Left hindlimb (tissue), 1 donor: ENCODE results near the gene DENND1B.
"Not testable (repeated sequence)": the region's sequence is repeated elsewhere in the genome, so short reads cannot be mapped to it uniquely, and the experiment has no call there.

Source experiments
- DNase-seq: peaks from one replicate; pipeline ENCODE4 v3.0.0-alpha.2; 2018

Gene DENND1B

DNA sequence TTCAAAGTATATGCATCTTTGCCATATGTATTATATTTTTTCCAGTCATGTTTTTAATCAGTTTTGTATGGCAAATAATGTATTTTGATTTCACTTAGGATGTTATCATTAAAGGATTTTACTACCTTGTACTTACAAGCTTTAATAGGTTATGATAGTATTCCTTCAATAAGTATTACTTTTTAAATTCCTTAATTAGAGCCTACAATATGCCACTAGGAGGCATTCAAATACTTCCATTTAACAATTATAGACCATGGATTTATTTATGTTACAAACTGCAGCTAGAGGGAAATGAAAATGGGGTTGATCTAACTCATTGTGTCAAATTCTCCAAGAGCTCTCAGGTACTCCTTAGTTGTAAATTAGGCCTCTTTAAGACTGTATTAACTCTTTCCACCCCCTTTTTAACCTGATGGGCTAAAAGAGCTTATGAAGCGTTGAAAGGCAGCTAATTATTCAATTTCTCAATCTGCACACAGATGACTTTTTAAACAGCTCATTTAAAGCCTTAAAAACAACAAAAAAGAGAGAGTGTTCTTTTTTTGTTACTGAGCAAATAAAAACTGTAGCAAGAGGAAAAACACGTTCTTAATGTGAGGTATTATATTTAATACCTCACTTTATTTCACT lies 156.2 kb downstream of the DENND1B start:
- no peak for DNase-seq

DNA sequence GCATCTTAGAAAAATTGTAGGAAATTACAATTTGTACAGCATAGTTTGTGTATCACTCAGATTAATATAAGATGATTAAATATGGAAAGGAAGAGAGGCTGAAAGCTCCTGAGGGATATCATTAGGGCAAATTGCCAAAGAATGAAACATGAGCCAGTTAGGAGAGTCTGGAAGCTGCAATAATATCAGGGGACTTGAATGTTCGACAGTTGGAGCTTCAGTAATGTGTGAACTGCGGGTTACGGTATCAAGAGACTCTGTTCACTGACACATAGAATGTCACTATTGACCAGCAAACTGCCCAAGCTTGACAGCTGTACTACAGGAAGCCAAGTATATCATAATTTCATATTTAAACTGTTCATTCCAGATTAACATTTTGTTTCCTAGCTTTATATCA lies 157.2 kb downstream of the DENND1B start:
- no peak for DNase-seq

DNA sequence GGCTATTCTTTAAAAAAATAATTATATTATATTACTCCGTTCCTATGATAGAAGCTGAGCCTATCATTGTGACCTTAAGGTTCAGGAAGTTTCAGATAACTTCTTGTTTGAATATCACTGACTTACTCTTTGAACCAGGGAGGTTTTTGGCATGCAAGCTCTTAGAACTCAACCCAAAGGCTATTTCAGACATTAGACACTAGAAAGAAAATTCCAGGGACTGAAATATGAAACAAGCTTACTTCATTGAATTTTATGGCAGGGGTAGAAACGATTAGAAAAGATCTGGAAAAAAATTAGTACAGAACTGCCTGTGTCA lies 159.6 kb downstream of the DENND1B start:
- no peak for DNase-seq

DNA sequence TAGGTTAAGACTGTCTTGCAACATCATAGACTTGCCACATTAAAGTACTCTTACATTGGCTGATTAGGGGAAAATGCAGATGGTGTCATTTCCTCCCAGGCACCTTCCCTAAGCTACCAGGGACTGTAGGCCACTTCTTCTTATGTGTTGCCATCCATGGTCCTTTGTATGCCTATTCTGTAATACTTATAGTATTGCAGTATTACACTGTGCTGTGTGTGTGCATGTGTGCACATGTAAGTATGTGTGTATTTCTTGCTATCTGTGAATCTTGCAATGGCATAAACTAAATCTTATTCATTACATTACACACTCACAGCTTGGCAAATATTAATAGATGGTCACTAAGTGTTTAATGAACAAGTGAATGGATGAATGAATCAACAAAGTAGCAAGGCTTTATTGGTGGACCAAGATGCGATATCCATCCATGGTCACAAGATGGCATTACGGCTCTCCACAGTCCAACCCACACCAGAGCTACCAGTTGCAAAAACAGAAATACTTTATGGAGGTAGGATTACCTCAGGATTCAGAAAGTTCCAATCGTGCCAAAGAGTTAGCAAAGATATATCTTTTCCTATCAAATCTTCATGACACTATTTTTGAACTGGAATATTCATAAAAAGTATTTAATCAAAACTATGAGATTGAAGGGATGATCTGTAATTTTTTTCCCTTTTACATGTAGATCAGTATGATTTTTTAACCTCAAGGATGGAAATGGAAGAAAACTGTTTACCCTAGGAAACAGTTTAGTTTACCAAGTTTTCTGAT lies 160.2 kb downstream of the DENND1B start:
- DNase-seq, result peak; percentile 35

DNA sequence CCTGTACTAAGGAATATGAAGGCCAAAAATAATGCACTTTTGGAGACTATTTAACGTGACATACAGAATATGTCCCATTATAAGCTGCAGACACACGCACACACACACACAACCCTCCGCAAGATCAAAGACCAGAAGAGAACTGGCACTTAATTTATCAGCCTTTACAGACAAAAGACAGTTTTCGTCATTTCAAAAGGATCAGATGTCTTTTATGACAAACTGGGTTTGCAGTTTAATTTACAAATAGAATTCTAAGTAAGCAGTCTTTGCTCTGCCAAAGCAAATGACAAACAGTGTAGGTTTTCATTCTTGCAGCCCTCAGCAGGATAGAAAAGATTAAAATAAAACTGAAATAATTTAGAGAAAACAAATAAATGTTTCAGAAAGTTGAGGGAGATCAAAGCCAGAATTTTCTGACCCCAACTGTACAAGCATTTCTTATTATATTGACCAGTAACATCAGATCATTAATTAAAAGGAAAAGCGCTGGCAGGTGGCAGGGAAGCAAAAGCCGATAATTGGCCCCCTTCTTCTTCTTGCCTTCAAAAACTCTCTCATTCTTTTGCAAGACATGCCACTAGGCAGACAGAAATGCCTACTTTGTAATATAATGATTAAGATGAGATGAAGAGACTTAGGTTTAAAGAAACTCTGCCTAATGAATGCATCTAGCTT lies 169.0 kb downstream of the DENND1B start:
- no peak for DNase-seq

DNA sequence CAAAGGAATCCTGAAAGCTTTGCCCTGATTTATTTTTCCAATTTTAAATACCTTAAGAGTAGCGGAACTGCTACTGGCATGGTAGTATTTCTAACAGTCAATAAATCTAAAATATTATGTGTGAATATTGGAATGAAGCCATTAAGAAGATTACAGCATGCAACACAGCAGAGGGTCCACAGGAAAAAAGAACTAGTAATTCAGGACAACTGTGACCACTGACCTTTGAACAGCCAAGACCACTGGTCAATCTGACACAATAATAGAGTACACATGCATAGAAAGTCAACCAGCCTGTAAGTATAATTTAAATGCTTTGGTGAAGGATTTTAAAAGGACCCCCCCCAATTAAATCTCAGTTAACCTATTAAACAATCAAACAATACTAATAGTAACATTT lies 171.0 kb downstream of the DENND1B start:
- no peak for DNase-seq

DNA sequence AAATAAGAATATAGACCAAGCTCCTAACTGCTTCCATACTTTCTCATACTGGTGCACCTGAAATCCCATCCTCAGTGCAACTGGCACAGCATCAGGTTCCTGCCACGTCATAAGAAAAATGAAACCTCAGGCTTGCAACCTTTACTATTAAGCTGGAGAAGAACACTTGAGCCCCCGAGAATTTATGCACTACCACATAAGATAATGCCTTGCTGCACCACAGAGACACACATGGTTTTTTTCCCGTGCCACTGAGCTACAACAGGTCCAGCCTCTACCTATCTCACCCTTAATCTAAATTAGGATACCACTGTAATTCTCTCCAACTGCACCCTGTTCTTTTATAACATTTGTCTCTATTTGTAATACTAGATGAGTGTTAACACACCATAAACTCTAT lies 174.5 kb downstream of the DENND1B start:
- DNase-seq, result no peak

DNA sequence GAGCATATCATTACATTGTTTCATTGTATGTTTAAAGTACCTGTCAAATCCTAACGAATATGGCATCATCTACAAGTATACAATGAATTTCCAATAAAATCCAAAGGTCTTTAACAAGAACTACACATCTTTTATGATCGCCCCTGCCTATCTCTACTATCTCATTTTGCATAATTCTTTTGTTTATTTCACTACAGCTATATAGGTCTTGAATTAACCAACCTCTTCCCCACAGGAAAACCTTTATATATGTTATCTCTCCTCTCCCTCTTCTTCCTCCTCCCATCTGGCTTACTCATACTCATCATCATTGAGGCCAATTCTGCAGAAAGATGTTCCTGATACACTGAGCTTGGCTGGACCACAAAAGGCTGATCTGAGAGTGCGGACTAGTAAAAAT lies 175.5 kb downstream of the DENND1B start:
- DNase-seq, result no peak

DNA sequence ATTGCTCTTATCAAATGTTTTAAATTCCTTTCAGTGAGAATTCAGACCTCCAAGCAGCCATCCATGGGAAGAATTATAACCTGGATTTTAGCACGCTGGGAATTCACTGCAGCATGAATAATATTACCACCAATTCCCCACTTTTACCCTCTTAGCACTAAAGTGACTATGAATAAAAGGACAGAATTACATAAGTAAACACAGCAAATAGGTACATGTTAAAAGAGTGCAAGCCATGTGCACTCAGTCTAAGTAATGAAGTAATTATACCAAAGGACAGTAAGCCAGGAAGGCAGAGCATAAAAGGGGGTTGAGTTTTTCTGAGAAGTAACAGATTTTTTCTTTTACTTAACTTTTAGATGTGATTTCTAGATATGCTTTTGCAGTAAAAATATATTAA lies 176.3 kb downstream of the DENND1B start:
- DNase-seq, result no peak

DNA sequence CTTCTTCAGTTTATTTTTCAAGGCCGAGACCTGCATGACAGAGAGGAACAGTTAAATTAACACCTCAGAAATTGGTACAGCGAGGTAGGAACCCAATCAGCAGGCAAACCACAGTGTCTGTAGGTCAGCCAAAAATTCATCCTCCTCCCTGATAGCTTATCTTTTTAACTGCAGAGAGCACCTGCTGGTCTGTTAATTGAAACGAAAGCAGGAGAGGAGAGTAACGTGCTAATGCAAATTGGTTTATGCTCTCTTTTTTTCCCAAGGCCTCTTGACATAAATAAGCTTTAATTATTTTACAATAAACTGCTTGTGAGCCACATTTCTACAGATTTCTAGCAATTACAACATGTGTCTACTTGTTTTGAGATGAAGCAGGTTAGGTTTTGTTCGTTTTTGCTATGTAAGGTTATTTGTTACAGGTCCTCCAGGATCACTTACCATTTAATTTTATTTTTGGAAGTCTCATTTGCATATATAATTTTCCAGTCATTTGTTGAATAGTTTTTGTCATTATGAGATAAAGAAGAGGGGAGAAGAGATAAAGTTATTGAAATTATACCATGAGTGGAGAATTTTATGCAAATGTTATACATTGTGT lies 179.9 kb downstream of the DENND1B start:
- DNase-seq, result no peak

DNA sequence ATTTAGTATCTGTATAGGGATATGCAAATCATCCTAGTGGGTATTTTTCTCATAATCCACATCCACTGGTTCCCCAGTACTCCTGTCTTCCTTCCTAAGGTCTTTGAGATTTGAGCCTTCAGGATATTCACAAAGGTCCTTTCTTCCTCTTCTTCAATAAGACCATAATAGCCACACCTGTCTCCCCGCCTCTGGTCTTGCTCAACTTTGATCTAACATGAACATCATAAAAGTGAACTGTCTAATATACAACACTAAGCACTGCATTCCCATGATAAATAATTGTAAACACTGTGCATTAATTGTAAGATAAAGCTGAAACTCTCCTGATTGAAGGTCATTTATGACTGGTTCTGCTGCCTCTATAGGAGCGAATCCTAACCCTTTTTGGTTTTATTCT lies 184.6 kb downstream of the DENND1B start:
- no peak for DNase-seq

DNA sequence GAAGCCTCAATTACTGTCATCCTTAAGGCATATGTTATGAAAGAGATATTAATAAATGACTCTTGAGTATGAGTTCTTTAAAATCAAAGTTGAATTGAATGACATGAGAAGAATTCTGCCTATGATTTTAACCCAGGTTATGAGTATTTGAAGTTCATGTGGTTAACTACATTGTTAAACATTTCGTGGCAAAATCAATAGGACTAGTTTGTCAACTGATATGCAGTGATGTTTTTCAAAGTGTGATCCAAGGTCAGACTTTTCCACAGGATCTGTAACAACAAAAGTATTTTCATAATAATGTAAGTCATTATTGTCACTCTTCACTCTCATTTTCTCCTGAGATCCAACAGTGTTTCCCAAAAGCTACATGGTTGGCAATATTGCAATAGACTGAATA lies 189.5 kb downstream of the DENND1B start:
- no peak for DNase-seq

DNA sequence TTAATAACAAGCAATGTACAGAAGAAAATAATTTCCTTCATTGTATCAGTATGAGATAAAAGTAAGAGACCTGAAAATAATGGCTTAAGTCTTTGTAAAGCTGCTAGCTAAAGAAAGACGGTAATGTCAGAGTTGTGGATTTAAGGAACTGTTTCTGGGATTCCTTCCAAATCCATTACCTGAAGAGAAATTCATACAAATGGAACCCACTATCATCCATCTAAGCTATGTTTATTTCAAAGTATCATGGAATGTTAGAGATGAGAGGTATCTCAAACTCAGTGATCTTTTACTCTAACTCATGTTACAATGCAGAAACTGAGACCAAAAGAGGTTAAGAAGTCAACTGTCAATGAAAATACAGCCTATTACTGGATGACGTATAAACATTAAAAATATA lies 197.7 kb downstream of the DENND1B start:
- no peak for DNase-seq

DNA sequence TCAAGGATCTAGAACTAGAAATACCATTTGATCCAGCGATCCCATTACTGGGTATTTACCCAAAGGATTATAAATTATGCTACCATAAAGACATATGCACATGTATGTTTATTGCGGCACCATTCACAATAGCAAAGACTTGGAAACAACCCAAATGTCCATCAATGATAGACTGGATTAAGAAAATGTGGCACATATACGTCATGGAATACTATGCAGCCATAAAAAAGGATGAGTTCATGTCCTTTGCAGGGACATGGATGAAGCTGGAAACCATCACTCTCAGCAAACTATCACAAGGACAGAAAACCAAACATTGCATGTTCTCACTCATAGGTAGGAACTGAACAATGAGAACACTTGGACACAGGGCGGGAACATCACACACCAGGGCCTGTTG lies 199.7 kb downstream of the DENND1B start:
- DNase-seq, result not testable (repeated sequence)

DNA sequence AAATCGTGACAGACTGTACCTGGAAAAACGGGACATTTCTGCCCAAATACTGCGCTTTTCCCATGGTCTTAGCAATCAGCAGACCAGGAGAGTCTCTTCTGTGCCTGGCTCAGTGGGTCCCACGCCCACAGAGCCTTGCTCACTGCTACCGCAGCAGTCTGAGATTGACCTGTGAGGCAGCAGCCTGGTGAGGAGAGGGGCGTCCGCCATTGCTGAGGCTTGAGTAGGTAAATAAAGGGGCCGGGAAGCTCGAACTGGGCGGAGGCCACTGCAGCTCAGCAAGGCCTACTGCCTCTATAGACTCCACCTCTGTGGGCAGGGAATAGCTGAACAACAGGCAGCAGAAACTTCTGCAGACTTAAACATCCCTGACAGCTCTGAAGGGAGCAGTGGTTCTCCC lies 203.1 kb downstream of the DENND1B start:
- DNase-seq, result no peak

DNA sequence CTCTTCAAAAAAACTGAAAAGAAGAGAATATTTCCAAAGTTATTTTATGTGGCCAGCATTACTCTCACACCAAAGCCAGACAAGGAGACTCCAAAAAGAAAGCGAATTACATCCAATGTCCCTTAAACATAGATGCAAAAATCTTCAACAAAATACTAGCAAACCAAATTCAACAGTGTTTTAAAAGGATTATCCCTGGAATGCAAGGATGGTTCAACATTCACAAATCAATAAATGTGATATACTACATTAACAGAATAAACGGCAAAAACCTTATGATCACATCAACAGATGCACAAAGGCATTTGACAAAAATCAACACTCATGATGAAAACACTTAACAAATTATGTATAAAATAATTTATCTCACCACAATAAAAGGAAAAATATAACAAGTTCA lies 207.8 kb downstream of the DENND1B start:
- no peak for DNase-seq

DNA sequence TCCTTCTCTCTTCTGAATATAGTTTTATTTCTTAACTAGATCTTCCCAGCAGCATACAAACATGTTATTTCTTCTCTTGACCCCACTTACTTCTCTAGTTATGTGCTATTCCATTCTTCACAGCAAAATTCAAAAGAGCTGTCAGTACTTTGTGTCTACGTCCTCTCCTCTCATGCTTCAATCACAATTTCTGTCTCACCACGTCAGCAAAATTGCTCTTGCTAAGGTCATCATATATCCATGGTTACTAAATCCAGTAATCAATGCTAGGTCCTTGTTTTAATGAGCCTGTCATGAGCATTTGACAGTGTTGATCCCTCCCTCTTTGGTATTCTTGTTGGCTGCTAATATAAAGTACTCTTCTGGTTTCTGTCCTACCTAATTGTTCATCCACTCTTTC lies 214.2 kb downstream of the DENND1B start:
- DNase-seq, result no peak

DNA sequence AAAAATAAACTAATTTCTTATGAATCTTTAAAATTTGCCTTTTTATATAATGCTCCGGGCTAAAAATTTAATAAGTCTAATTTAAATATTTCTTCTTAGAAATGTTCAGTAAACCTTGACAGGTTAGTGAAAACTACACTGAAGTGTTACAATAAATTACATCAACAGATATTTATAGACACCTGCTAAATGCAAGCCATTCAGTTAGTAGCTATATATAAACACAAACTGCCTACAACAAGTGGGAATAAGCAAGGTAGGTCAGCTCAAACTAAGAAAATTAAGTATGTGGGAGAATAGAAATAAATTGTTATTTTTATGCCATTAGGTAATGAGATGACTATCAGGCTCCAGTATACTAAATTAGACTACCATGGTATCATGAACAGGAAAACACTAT lies 215.6 kb downstream of the DENND1B start:
- DNase-seq, result no peak

DNA sequence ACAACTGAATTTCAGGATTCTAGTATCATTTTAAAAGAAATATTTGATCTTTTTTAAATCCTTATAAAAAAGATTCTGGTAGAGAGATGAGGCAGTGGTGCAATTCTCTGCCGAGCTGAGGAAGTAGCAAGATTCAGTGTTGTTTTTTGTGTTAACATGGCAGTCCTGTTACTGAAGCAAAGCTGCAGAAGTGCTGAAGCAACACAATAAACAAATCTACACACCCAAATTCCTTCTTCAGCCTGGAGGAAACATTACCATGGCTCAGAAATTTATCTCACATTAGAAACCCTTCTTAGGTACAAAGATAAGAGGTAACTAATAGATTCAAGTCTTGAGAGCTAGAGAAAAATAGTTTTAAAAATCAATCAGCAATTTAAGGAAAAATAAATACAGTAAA lies 216.0 kb downstream of the DENND1B start:
- no peak for DNase-seq

DNA sequence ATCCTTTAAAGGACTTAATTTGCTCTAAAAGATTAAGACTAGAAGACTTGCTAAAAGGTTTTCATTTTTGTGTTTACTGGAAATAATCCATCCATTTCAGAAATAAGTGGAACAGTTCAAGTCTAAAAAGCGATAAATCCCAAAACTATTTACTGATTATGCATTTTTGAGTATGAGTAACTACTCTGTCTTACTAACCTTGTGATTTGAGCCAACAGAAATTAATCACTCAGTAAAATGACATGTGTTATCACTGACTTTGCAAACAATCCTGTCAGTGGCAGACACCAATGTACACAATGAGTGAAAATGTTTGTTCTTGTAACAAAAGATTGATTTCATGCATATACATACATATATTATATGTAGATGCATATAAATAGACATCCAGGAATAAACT lies 218.0 kb downstream of the DENND1B start:
- DNase-seq, result no peak

DNA sequence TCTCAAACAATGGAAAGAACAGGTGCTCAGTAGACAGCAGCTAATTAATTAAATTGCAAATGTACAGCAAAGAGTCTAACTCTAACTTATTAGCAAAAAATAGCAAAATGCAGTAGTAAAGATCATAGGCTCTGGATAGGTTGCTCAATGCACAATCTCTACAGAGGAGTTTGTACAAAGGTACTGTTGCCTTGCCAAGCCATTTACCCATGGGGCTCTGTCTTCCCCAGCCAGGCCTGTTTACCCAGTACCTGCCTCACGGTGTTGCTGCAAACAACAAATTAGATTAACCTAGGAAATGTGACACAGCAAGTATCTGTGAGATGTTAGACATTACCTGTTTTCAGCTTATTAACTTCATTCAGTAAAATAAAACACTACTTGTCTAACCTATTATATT lies 222.0 kb downstream of the DENND1B start:
- no peak for DNase-seq

DNA sequence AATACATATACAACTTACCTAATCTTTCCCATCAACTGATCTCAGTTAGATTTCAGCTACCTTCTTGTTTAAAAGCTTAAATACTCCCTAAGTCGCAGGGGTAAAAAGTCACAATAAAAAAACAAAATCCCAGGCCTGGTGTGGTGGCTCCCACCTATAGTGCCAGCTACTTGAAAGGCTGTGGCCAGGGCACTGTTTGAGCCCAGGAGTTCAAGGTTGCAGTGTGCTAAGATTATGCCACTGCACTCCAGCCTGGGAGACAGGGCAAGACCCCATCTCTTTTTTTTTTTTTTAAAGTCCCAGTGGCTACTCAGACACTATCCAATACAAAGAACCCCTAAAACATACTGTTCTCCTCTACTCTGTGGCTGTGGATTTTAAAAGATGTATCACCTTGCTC lies 228.3 kb downstream of the DENND1B start:
- DNase-seq, result no peak

DNA sequence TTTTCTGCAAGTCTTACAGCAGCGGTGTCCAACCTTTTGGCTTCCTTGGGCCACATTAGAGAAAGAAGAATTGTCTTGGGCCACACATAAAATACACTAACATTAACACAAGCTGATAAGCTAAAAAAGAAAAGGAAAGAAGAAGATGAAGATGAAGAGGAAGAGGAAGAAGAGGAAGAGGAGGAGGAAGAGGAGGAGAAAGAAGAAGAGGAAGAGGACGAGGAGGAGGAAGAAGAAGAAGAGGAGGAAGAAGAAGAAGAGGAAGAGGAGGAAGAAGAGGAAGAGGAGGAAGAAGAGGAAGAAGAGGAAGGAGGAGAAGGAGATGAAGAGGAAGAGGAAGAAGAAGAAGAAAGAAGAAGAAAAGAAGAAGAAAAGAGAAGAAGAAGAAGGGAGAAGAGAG lies 230.7 kb downstream of the DENND1B start:
- no peak for DNase-seq

DNA sequence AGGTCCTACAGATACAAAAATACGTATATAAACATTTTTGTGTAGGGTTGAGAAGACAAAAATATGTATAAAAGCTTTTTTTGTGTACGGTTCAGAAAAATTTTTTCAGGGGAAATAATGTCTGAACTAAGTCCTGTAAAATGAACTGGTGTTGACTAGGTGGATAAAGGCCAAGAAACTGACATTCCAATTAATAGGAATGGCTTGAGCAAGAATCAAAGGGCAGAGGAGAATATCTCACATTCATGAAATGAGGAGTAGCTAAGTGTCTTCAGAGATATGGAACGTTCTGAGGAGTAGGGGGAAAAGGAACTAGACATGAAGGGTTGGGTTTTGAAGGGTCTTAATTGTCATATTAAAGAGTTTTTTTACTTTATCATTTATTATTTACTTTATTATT lies 231.2 kb downstream of the DENND1B start:
- no peak for DNase-seq
